ENCODE data around the gene ABCC1. TPM values are rescaled to one million over a fixed set of nuclear protein-coding genes. Genes with fewer than 3 reads are reported as not detected.

The ABCC1 gene
- total RNA-seq, 1 experiment from 2014 or later: 61.9 TPM

DNA sequence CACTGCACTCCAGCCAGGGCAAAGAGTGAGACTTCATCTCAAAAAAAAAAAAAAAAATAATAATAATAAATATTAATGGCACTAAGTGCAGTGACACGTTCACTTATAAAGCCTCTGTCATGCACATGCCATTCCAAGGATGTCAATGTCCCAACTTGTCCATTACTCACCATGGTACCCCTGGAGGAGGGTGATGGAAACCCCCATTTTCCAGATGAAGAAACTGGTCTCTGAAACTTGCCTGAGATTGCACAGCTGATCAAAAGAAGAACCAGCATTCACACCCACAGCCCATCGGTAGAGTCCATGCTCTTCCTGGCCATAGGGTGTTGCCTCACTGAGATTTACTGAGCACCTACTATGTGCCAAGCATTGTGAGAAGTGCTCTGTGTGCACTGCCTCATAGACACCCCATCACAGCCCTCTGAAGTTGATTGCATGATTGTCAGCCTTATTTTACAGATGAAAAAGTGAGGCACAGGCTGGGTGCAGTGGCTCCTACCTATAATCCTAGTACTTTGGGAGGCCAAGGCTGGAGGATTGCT, 123.7 kb downstream of the ABCC1 start (continued):
- TF ChIP-seq, protein P1, sequence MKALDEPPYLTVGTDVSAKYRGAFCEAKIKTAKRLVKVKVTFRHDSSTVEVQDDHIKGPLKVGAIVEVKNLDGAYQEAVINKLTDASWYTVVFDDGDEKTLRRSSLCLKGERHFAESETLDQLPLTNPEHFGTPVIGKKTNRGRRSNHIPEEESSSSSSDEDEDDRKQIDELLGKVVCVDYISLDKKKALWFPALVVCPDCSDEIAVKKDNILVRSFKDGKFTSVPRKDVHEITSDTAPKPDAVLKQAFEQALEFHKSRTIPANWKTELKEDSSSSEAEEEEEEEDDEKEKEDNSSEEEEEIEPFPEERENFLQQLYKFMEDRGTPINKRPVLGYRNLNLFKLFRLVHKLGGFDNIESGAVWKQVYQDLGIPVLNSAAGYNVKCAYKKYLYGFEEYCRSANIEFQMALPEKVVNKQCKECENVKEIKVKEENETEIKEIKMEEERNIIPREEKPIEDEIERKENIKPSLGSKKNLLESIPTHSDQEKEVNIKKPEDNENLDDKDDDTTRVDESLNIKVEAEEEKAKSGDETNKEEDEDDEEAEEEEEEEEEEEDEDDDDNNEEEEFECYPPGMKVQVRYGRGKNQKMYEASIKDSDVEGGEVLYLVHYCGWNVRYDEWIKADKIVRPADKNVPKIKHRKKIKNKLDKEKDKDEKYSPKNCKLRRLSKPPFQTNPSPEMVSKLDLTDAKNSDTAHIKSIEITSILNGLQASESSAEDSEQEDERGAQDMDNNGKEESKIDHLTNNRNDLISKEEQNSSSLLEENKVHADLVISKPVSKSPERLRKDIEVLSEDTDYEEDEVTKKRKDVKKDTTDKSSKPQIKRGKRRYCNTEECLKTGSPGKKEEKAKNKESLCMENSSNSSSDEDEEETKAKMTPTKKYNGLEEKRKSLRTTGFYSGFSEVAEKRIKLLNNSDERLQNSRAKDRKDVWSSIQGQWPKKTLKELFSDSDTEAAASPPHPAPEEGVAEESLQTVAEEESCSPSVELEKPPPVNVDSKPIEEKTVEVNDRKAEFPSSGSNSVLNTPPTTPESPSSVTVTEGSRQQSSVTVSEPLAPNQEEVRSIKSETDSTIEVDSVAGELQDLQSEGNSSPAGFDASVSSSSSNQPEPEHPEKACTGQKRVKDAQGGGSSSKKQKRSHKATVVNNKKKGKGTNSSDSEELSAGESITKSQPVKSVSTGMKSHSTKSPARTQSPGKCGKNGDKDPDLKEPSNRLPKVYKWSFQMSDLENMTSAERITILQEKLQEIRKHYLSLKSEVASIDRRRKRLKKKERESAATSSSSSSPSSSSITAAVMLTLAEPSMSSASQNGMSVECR (CRISPR knock-in tag; IDR thresholded peaks at IDR 0.05; ENCODE audit: borderline replicate concordance): no peak
- TF ChIP-seq, protein P2, sequence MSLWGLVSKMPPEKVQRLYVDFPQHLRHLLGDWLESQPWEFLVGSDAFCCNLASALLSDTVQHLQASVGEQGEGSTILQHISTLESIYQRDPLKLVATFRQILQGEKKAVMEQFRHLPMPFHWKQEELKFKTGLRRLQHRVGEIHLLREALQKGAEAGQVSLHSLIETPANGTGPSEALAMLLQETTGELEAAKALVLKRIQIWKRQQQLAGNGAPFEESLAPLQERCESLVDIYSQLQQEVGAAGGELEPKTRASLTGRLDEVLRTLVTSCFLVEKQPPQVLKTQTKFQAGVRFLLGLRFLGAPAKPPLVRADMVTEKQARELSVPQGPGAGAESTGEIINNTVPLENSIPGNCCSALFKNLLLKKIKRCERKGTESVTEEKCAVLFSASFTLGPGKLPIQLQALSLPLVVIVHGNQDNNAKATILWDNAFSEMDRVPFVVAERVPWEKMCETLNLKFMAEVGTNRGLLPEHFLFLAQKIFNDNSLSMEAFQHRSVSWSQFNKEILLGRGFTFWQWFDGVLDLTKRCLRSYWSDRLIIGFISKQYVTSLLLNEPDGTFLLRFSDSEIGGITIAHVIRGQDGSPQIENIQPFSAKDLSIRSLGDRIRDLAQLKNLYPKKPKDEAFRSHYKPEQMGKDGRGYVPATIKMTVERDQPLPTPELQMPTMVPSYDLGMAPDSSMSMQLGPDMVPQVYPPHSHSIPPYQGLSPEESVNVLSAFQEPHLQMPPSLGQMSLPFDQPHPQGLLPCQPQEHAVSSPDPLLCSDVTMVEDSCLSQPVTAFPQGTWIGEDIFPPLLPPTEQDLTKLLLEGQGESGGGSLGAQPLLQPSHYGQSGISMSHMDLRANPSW (CRISPR knock-in tag; conservative IDR thresholded peaks at IDR 0.05; ENCODE audit: low read depth): no peak
- TF ChIP-seq ZNF396 (CRISPR knock-in tag; IDR thresholded peaks at IDR 0.05; ENCODE audit: borderline replicate concordance) (no peak), ZNF232 (CRISPR knock-in tag; IDR thresholded peaks at IDR 0.05) (no peak), GRHL2 (CRISPR knock-in tag; IDR thresholded peaks at IDR 0.05; ENCODE audit: insufficient replicate concordance, severe bottlenecking) (no peak)
- TF ChIP-seq, protein P3, sequence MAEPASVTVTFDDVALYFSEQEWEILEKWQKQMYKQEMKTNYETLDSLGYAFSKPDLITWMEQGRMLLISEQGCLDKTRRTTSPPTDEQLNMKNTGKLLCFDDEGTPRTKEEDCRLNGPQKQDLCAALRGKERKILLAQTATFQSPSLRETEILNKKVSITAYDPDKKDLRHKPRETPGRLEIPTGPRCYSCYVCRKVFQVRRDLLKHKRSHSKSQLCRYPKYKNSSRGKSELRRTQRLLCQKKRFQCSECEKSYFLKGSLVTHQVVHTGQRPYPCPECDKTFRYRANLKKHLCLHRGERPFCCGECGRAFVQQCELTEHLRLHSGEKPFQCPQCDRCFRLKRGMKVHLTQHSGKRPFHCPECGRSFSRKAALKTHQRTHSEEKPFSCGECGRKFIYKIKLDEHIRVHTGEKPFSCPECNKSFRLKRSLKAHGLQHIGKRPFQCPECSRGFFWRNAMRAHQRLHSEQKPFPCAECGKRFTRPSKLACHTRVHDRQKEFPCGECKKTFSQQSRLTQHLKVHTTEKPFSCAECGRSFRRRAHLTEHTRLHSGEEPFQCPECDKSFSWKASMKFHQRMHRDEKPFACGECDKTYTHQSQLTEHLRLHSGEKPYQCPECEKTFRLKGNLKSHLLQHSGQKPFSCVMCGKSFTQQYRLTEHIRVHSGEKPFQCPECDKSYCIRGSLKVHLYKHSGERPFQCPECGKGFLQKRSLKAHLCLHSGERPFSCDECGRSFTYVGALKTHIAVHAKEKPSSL (CRISPR knock-in tag; conservative IDR thresholded peaks at IDR 0.05): no peak

DNA sequence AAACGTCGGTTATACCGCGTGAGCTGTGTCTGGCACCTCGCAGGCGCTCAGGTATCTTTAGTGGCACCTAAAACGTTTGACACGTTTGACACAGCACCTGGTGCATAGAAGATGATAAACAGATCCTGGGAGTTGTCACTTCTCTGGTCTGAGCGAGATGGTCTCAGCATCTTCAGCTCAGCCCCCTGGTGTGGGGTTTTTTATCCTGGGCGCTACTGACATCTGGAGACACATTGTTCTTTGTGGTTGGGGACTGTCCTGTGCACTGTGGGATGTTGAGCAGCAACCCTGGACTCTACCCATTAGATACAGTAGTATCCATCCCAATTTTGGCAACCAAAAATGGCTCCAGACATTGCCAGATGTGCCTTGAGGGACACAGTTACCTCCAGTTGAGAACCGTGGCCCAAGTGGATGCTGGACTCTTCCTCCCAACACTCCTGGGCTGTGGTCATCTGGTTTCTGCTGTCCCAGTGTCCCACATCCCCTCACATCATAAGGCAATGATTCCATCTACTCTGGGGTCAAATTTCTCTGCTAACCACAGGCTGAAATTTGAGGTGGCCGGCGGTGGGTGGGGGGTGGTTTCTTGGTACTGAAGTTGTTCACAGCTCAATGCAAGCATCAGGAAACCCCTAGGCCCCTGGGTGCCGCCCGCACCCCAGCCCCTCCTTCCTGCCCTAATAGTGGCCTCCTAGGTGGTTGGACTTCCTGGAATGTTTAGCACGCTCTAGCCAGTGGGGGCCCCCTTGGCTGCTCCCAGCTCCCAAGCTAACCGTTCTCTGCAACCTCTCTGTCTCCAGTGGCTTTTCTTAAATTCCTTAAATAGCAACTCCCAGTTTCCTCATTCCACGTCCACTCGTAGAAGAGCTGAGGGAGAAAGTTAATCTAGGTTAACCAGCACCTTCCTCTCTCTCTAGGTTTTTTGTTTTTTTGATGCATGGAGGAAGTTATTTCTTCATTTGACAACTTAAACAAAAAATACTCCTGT, 124.8 kb downstream of the ABCC1 start:
- no peak for TF ChIP-seq NFYB (CRISPR knock-in tag; conservative IDR thresholded peaks at IDR 0.05; ENCODE audit: low read depth)
- TF ChIP-seq ZNF423 (CRISPR knock-in tag; IDR thresholded peaks at IDR 0.05): peak; percentile 91
- H3K27me3 Mint-ChIP-seq (ENCODE audit: low read depth): no peaks in the 10 kb centered on the region
- CTCF ChIA-PET: interaction anchor here (0.9 to 2.2 kb wide), 3 partner anchors 22 to 296 kb away, joined by 3 to 7 read pairs (median 6); no protein-coding TSS in a partner anchor
- no peak overlapping the region for H3K4me3 Mint-ChIP-seq
- H3K4me1 Mint-ChIP-seq: peaks cover 18% of the 10 kb centered on the region
- POLR2A ChIA-PET: interaction anchor here (0.5 kb wide), 1 partner anchor 298 kb away, joined by 3 read pairs; no protein-coding TSS in a partner anchor
- DNase-seq (ENCODE audit: low spot score): peak; percentile 47
- peak overlapping the region; percentile 97 for H3K27ac Mint-ChIP-seq
- H3K36me3 Mint-ChIP-seq: peaks cover 58% of the 10 kb centered on the region
- peak; percentile 86 for ATAC-seq
- no peaks in the 10 kb centered on the region for H3K9me3 Mint-ChIP-seq

Data from WTC11 (cell line).